ENCODE results near the gene RABAC1.

RABAC1 gene

DNA sequence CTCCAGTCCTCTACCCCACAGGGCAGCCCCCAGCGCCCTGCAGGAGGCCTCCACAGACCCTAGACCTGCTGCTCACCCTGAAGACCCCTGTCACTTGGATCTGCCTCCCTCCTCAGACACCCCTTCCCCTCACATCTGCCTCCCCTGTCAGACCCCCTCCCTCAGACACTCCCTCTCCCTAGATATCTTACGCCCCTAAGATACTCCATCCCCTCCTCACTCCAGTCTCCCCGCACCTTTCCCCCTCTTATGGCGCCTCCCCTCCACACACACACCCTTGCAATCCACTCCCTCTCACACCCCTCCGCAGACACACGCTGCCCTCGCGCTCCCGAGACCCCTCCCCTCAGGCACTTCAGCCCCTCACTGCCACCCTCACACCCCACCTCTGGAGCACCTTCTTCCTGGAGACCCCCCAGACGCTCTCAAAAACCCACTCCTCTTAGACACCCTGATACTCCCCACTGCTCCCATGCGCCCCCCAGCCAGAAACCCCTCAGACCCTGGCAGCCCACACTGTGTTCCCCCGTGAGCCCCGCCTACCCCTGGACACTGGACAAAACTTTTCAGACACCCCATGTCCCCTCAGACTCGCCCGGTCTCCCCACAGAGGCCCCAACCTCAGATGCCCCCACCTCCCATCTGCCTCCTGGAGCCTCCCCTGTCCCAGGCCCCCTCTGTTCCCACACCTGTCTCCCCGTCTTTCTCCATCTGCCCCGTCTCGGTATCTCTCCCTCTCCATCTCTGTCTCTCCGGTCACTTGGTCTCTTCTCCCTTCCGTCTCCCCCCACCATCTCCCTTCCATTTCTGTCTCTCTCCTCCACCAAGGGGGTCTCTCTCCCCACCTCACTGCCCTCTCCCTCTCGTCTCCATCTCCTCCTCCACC, 45.3 kb downstream of the RABAC1 start:
- DNase-seq: peak; percentile 13

DNA sequence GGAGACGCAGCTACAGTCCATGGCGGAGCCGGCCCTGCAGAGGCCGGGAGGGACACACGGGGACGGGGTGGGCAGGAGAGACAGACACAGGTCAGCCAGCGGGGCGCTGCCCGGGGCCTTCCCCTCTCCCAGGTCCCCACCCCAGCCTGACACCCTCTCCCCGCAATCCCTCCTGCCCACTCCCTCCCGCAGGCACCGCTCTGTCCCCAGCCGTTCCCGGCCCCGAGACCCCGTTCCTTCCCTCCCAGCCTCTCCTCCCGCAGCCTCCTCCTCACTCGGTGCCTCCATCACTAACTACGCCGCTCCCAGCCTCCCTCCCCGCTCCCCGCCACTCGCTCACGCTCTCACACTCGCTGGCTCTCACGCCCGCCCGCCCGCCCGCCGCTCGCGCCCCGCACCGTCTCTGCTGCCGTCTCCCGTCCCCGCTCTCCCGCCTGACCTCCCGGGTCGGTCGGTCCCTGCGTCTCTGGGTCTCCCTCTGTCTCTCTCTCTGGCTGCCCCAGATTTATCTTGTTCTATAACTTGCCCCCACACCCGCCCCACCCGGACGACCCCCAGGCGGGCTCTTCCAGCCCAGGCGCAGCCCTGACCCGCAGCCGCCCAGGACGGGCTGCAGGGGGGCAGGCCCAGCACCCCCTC, 46.1 kb downstream of the RABAC1 start:
- DNase-seq: peak; percentile 44

DNA sequence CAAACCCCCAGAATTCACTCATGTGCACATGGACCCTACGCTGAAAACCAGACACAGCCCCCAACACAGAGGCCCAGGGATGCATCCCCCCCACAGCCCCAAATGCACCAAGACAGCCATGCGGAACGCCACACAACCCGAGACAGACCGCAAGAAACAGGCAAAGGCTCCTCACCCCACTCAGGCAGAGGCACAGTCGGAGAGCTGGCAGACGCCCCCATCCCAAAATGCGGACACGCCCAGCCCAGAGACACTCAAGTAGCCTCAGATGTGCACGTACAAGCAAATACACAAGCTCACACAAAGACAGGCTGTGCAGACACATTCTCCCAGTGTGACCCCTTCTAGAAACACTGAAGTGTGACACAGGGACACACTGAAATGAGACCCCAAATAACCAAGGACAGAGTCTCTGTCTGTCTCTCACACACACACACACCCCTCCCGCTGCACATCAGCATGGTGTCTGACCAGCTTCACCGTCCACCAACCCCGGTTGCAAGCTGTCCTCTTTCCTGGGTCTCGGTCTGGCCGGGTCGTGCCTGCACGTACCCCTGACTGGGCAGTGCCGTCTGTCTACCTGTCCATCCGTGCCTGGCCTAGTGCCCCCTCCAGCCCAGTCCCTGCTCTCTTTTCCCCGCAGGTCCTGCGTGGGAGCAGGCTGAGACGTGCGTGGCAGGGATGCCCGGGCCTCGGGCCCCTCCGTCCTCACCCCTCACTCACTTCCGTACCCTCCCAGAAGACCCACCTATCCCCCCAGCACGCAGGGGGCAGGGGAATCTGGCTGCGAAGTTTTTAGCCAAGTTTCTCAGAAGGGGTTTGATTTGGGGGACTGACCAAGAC, 47.0 kb downstream of the RABAC1 start:
- DNase-seq: peak; percentile 19

DNA sequence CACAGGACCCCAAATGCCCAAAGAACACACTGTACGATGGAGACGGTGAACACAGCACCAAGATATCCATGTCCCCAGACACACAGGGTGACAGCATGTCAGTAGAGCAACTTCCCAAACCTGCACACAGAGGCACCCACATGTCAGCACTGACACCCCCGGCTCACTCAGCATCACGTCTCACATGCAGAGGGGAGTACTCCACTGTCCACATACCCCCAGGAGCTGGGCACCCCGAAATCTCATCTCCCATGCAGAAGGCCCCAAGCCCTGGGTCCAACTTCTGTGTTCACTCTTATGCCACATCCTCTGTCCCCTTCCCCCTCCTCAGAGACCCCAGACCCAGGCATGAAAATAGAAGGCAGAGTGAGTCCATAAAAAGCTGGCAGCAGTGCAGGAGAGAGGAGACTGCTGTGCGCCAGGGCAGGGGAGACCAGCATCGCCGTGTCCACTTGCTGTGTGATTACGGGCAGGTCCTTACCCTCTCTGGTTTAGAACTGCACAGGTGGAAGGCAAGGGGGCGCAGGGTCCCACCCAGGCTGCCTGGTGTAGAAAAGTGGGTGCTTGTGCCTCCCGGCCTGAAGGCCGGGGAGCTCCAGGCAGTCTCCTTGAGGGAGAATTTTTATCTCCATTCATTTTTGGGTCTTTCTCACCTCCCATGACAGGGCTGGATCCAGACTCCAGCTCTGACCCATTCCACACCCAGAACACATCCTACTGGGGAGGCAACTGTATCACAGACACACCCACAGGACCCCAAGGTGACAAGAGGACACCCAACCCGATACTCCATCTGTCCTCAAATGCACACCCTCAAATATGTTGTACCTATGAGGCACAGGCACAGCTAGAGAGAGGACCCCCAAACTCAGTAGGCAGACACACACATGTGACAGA, 47.9 kb downstream of the RABAC1 start:
- DNase-seq: peak; percentile 2

DNA sequence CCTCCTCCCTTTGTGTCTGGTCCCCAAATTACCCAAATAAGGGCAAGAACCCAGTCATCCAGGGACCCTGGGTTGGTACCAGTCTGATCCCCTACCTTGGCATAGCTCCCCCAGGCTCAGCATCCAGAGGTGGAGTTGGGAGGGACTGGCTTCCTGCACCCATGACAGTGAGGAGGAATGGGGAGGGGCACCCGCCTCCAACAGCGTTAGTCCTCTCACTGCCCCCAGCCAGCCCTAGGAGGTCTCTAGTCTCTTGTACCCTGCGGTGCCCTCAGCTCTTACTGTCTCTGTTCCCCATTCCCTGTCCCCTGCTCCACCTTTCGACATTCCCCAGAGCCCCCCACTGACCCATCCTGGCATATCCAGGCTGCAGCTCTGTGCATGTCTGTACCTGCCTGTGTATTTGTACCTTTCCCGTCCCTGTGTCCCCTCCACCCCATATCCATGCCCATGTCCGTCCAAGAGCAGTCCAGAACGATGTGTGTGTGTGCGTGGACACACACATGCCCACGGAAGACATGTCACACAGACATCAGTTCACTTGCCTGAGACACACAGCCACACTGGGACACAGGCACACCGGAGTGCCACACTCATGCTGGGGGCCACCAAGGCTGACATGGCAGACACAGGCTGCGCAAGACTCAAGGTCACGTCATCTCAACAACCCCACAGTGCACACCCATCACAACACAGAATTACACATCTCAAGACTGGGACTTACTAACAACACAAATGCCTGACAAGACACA, 48.7 kb downstream of the RABAC1 start:
- DNase-seq: peak; percentile 2

DNA sequence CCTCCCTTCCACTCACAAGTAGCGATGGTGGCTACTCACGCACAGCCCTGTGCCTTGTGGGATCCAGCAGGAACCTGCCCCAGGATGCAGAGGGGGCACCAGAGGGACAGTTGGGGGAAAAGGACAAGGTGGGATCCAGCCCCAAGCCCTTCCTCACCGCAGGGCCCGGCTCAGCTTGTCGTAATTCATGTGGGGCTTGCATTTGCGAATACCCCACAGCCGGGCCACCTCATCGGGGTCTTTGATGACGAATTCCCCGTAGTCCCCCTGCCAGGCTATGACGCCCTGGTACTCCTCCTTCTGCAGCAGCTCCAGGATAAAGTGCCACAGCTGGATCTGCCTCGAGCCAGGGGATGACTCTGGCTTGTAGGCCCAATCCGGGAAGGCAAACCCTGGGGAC, 49.4 kb downstream of the RABAC1 start:
- no peak for DNase-seq

DNA sequence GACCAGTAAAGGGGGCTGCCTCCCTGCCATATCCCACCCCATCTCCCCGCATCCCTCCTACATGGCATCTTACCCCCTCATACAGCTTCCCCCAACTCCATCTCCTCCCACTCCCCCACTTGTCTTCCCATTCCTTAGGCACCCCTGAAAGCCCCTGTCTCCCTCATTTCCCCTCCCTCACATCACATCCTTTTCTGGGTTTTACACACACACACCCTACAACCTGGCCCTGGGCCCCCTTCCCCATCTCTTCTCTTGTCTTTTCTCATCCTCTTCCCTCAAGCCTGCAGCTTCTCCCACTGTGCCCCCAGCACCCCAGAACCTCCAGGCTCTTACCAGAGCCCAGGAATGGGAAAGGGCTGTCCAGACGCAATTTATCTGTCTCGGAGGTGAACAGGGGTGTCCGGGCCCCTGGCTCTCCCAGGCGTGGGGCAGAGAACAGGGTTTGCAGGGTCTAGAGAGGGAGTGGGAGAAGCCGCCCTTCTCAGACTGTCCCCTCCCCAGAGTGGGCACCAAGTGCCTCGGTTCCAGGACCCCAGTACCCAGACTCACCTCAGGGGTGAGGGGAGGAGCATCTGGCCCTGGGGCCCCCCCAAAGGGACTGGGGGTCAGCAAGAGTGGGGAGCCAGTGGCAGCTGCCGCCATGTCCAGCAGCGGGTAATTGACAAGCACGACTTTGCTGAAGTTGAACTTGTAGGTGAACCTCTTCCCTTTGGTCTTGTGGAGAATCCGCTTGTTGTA, 50.2 kb downstream of the RABAC1 start:
- no peak for DNase-seq

DNA sequence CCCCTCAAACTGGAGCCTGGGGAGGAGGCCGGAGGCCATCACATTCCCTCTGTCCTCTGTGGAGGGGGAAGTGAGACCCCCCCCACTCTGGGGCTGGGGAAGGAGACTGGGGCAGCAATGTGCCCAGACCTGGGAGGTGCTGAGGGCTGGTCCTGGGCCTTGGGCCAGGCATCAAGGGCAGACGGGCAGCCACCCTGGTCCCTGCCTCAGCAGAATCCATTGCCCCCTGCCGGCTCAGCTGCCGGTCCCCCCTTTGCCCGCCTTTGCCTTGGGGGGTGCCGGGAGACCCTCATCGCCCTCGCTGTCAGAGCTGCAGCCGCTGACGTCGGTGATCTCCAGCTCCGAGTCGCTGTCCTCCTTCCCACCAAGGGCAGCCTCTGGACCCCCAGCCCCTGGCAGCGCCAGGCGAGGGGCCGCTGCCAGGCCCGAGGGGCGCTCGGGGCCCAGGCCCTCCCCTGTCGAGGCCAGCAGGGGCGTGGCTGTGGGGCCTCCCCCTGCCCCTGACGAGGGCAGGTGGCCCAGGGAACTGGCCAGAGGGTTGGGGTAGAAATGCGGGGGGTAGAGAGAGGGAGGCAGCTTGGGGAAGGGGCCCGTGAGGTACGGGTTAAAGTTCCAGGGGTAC, 51.0 kb downstream of the RABAC1 start:
- DNase-seq: no peak

DNA sequence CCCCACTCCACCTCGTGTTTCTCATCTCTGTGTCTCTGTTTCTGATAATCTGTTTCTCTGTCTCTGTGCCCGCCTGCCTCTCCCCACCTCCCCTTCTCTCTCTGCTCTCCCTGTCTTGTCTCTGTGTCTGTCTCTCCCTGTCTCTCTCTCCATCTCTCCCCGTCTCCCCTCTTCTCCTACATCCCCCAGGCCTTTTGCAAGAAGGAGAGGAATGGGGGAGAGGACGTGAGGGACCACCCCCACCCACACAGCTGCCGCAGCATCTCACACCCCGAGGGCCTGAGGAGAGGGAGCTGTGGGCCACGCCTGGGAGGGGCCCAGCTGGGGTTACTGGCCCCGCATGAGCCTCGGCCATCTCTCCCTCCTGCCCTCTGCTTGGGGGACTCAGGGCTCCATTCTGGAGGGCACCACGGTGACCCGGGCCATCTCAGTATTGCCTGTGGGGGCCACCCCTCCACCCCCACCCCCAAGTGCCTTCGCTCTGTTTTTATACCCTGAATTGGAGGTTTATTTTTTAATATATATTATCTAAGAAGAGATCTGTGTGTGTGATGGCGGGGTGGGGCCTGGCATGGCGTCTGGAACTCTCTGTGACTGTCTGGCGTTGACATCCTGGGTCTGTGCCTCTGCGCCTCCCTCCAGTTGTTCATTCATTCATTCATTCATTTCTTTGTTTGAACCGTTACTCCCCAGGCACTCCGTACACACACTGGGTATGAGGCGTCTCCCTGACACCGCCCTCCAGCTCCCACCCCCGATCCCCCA, 52.0 kb downstream of the RABAC1 start:
- no peak for DNase-seq
